Measurements from ENCODE around the gene SPAG16. TPM values are rescaled to one million over a fixed set of nuclear protein-coding genes. Genes with fewer than 3 reads are reported as not detected.

The SPAG16 gene
- total RNA-seq, 2 donors from 2014 or later = 27.1 to 29.2 TPM

DNA sequence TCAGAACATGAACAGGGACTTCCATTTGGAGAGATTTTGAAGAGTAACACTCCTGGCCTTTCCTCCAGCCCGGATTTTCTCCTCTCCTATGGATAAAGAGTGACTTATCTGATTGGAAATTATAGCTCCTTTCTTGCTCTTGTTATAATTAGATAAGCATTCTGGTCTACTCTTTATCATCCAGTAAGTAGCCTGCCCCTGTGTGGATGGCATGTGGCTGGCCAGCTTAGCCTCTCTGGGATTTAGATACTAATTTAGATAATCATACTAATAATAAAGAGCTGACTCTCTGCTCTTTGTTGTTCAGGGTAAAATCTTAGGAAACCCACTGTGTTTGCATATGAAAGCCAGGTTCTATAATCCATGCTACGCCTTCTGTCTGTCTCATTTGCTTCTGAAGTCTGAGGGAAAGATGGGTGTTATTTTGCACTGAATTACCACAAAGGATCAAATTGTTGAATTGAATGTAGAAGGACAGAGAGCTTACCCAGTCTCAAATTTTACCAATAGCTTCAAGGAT, 438.8 kb downstream of the SPAG16 start:
- no peaks in the 10 kb centered on the region for H3K4me1 ChIP-seq (replicated peaks)
- intact Hi-C loops (cut with DNase I) = no loop called here
- no peaks in the 10 kb centered on the region for H3K36me3 ChIP-seq
- no peak for DNase-seq (ENCODE audit: low spot score)
- no peak for TF ChIP-seq POLR2AphosphoS5 (IDR thresholded peaks at IDR 0.05)
- TF ChIP-seq, protein P1, sequence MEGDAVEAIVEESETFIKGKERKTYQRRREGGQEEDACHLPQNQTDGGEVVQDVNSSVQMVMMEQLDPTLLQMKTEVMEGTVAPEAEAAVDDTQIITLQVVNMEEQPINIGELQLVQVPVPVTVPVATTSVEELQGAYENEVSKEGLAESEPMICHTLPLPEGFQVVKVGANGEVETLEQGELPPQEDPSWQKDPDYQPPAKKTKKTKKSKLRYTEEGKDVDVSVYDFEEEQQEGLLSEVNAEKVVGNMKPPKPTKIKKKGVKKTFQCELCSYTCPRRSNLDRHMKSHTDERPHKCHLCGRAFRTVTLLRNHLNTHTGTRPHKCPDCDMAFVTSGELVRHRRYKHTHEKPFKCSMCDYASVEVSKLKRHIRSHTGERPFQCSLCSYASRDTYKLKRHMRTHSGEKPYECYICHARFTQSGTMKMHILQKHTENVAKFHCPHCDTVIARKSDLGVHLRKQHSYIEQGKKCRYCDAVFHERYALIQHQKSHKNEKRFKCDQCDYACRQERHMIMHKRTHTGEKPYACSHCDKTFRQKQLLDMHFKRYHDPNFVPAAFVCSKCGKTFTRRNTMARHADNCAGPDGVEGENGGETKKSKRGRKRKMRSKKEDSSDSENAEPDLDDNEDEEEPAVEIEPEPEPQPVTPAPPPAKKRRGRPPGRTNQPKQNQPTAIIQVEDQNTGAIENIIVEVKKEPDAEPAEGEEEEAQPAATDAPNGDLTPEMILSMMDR (IDR thresholded peaks at IDR 0.05) = no peak
- no peak for TF ChIP-seq POLR2A (IDR thresholded peaks at IDR 0.05)
- no peaks in the 10 kb centered on the region for H3K27me3 ChIP-seq (replicated peaks; ENCODE audit: insufficient read depth)
- 64% methylated on average over 2 of the region's 2 CpGs for WGBS
- H3K9me3 ChIP-seq = no peaks in the 10 kb centered on the region
- no peak overlapping the region for H3K27ac ChIP-seq
- no peak overlapping the region for H3K4me3 ChIP-seq

DNA sequence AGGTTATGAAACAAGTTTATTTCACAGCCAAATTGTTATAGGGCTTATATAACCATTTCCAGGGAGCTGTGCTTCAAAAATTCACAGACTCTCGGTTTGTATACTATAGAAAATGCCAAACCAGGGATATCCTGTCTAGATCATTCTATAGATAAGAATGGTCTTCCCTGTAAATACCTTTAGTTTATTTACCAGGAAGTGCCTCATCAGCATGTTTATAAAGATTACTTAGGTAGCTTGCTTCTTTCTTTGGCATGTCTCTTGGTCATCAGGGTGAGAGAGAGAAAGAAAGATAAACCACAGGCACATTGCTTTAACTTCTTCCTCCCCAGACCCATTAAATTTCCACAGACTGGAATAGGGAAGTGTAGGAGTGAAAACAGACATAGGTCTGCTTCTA, 439.4 kb downstream of the SPAG16 start:
- Histone ChIP-seq H3K27ac (no peak overlapping the region), H3K36me3 (no peaks in the 10 kb centered on the region), H3K9me3 (no peaks in the 10 kb centered on the region), H3K4me1 (replicated peaks) (no peaks in the 10 kb centered on the region), H3K4me3 (no peak overlapping the region), H3K27me3 (replicated peaks; ENCODE audit: insufficient read depth) (no peaks in the 10 kb centered on the region)
- 0% methylated on average over 1 of the region's 1 CpG for WGBS
- intact Hi-C loops (cut with DNase I) = no loop called here
- DNase-seq (ENCODE audit: low spot score) = no peak
- no peak for TF ChIP-seq POLR2A (IDR thresholded peaks at IDR 0.05)
- TF ChIP-seq, protein P1 (IDR thresholded peaks at IDR 0.05) = no peak
- no peak for TF ChIP-seq POLR2AphosphoS5 (IDR thresholded peaks at IDR 0.05)

DNA sequence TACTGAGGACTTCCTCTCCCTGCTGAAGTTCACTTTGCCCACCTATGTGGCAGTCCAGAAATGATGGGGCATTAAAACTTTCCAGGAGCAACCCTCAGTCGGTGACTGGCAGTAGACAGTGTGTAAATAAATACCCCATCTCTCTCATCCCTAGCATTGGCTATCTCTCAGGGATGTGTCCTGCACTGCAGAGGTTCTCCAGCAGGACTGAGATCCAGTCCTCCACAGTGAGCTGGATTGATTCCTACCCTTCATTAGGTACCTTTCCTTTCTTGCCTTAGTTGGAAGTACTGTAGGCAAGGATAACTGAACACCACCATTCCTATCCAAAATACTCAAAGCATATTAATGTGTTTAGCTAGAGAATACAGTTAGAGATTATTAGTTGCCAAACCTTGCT, 441.8 kb downstream of the SPAG16 start:
- Histone ChIP-seq H3K36me3 (no peaks in the 10 kb centered on the region), H3K9me3 (no peaks in the 10 kb centered on the region), H3K4me3 (no peak overlapping the region), H3K27ac (no peak overlapping the region), H3K4me1 (replicated peaks) (no peaks in the 10 kb centered on the region), H3K27me3 (replicated peaks; ENCODE audit: insufficient read depth) (no peaks in the 10 kb centered on the region)
- no peak for TF ChIP-seq POLR2AphosphoS5 (IDR thresholded peaks at IDR 0.05)
- TF ChIP-seq, protein P1 (IDR thresholded peaks at IDR 0.05) = no peak
- no peak for TF ChIP-seq POLR2A (IDR thresholded peaks at IDR 0.05)
- intact Hi-C loops (cut with DNase I) = no loop called here
- DNase-seq (ENCODE audit: low spot score) = no peak
- WGBS = 89% methylated on average over 1 of the region's 1 CpG

DNA sequence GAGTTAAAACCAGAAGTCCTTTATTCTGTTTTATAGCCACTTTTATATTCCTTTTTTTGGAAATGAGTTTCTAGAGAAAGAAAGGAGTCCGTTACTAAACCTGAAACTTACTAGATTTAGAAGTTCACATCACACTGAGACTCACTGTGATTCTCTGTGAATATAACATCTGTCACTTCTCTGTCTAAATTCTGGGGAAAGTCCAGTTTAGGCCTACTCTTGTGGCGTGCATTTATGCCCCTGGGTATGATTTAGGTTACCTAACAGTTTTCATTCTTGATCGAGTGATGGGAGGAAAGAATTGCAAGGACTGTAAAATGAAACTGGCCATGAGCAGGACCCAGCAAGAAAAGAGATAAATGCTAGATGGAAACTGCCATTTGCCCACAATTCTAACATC, 449.6 kb downstream of the SPAG16 start:
- 60% methylated on average over 3 of the region's 3 CpGs for WGBS

DNA sequence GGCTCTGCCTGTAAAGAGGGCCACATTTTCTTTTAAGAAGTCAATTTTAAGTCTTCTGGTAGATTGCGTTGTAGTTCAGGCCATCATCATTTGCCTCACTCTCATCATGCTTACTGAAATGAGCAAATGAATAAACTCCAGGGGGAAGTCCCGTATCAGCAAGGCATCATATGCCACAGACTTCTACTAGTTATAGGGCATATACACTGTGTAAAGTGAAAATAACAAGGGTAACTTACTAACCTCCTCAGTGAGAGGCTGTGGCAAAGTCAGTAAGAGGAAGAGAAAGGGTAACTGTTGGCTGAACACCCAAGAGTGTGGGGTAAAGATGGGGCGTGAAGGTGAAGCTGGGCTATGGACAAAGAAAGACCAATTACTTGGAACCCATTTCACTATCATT, 456.2 kb downstream of the SPAG16 start:
- WGBS = 86% methylated on average over 3 of the region's 3 CpGs
- Histone ChIP-seq H3K4me1 (replicated peaks) (no peaks in the 10 kb centered on the region), H3K27me3 (replicated peaks; ENCODE audit: insufficient read depth) (no peaks in the 10 kb centered on the region), H3K36me3 (no peaks in the 10 kb centered on the region), H3K27ac (no peak overlapping the region), H3K9me3 (no peaks in the 10 kb centered on the region), H3K4me3 (no peak overlapping the region)
- intact Hi-C loops (cut with DNase I) = no loop called here
- DNase-seq (ENCODE audit: low spot score) = no peak
- TF ChIP-seq, protein P1 (IDR thresholded peaks at IDR 0.05) = no peak
- TF ChIP-seq POLR2A (IDR thresholded peaks at IDR 0.05) = no peak
- no peak for TF ChIP-seq POLR2AphosphoS5 (IDR thresholded peaks at IDR 0.05)

More for the DNA sequence above, 449.6 kb downstream of the SPAG16 start:
- no peaks in the 10 kb centered on the region for H3K27me3 ChIP-seq (replicated peaks; ENCODE audit: insufficient read depth)
- TF ChIP-seq, protein P1 (IDR thresholded peaks at IDR 0.05) = no peak
- TF ChIP-seq POLR2AphosphoS5 (IDR thresholded peaks at IDR 0.05) (no peak), POLR2A (IDR thresholded peaks at IDR 0.05) (no peak)
- no peaks in the 10 kb centered on the region for H3K36me3 ChIP-seq
- intact Hi-C loops (cut with DNase I) = no loop called here
- H3K9me3 ChIP-seq = no peaks in the 10 kb centered on the region
- no peak for DNase-seq (ENCODE audit: low spot score)
- H3K4me3 ChIP-seq = no peak overlapping the region
- no peaks in the 10 kb centered on the region for H3K4me1 ChIP-seq (replicated peaks)
- no peak overlapping the region for H3K27ac ChIP-seq

Data from prostate gland (tissue), 2 donors.